Measurements from ENCODE around the gene ZNF160. TPM values are rescaled to one million over a fixed set of nuclear protein-coding genes. Genes with fewer than 3 reads are reported as not detected.
A peak's percentile ranks its signal among the peaks of the same experiment; 100 is the strongest.
"Not testable (repeated sequence)": the region's sequence is repeated elsewhere in the genome, so short reads cannot be mapped to it uniquely, and the experiment has no call there.

Gene ZNF160
- total RNA-seq, 1 donor from 2014 or later: 30.7 TPM

GRCh38 chr19:53045536-53045935 lies 57.7 kb downstream of the ZNF160 start:
- no peak overlapping the region for H3K4me3 Mint-ChIP-seq
- no peak for DNase-seq (ENCODE audit: extremely low spot score, unreplicated experiment)
- no peak for TF ChIP-seq CTCF (conservative IDR thresholded peaks at IDR 0.05)
- peak overlapping the region; percentile 45 for H3K27ac Mint-ChIP-seq
- H3K4me1 Mint-ChIP-seq (ENCODE audit: unreplicated experiment): peaks cover 4% of the 10 kb centered on the region
- peaks cover 4% of the 10 kb centered on the region for H3K27me3 Mint-ChIP-seq
- no peaks in the 10 kb centered on the region for H3K9me3 Mint-ChIP-seq
- no peaks in the 10 kb centered on the region for H3K36me3 Mint-ChIP-seq

GRCh38 chr19:53041366-53041765 lies 61.9 kb downstream of the ZNF160 start:
- TF ChIP-seq CTCF (conservative IDR thresholded peaks at IDR 0.05): no peak
- DNase-seq (ENCODE audit: extremely low spot score, unreplicated experiment): no peak
- H3K4me3 Mint-ChIP-seq: no peak overlapping the region
- no peak overlapping the region for H3K27ac Mint-ChIP-seq
- H3K4me1 Mint-ChIP-seq (ENCODE audit: unreplicated experiment): peaks cover 13% of the 10 kb centered on the region
- no peaks in the 10 kb centered on the region for H3K27me3 Mint-ChIP-seq
- no peaks in the 10 kb centered on the region for H3K36me3 Mint-ChIP-seq
- no peaks in the 10 kb centered on the region for H3K9me3 Mint-ChIP-seq

DNA sequence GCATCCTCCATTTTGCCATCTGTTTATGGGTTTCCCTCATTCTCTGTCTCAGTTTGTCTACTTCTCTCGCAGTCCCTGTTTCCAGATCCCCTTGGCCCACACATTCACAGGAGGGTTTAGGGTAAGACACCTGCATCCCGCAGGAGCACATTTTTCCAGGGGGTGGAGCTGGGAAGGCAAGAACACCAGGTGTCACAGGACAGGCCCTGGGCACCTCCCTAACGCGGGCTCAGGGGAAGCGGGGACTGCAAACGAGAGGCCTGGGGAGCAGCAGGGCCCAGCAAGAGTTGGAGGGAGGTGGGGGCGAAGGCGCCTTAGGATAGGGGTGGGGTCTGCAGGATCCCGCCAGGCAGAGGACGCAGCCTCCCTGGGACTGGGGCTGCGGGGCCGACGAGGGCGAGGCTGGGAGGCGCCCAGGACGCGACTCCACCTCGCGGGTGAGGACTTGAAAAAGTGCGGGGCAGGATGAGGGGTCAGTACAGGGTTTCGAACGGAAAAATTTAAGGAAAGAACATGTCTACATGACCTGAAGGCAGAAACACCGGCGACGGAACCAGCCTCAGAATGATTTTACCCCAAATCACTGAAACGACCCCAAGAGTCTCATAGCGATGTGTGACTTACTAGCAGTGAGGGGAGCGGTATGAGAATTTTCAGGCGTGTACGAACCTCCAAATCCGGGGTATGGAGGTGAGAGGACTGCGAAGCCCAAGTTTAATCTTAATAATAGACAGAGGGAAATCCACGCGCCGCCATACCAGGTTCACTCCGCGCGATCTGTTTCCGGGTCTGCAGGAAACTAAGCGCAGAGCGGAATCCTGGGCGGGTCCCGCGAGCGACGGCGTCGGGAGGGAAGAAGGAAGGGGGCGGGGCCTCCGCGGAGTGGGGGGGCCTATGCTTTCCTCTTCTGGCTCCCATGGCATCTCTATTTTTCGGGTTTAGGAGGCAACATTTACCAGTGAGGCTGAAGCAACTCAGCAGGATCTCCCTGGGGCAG lies 65.8 kb downstream of the ZNF160 start:
- Mint-ChIP-seq H3K27ac (peak overlapping the region; percentile 78), H3K4me1 (ENCODE audit: unreplicated experiment) (peaks cover 20% of the 10 kb centered on the region), H3K9me3 (no peaks in the 10 kb centered on the region), H3K36me3 (peaks cover 3% of the 10 kb centered on the region), H3K4me3 (peak overlapping the region; percentile 87), H3K27me3 (no peaks in the 10 kb centered on the region)
- no peak for TF ChIP-seq CTCF (conservative IDR thresholded peaks at IDR 0.05)
- no peak for DNase-seq (ENCODE audit: extremely low spot score, unreplicated experiment)

GRCh38 chr19:53034948-53035675 lies 68.1 kb downstream of the ZNF160 start:
- Mint-ChIP-seq H3K27ac (peak overlapping the region; percentile 91), H3K4me3 (peak overlapping the region; percentile 74)

DNA sequence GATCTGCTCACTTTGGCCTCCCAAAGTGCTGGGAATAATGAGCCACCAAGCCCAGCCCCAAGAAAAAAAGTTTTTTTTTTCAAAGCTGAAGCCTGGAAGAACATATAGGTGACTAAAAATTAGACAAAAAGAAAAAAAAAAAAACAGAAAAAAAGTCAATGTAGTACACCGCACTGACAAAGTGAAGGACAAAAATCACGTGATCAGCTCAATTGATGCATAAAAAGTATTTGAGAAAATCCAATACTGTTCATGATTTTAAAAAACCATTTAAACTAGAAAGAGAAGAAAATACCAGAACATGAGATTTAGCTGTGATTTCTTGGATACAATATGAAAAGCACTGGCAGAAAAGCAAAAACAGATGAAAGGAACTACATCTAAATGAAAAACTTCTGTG lies 69.2 kb downstream of the ZNF160 start:
- H3K27me3 Mint-ChIP-seq: no peaks in the 10 kb centered on the region
- DNase-seq (ENCODE audit: extremely low spot score, unreplicated experiment): no peak
- peaks cover 20% of the 10 kb centered on the region for H3K4me1 Mint-ChIP-seq (ENCODE audit: unreplicated experiment)
- no peak overlapping the region for H3K4me3 Mint-ChIP-seq
- H3K36me3 Mint-ChIP-seq: peaks cover 3% of the 10 kb centered on the region
- H3K27ac Mint-ChIP-seq: no peak overlapping the region
- H3K9me3 Mint-ChIP-seq: no peaks in the 10 kb centered on the region
- TF ChIP-seq CTCF (conservative IDR thresholded peaks at IDR 0.05): no peak

More at GRCh38 chr19:53034948-53035675, 68.1 kb downstream of the ZNF160 start:
- no peak for TF ChIP-seq CTCF (conservative IDR thresholded peaks at IDR 0.05)
- H3K4me1 Mint-ChIP-seq (ENCODE audit: unreplicated experiment): peaks cover 20% of the 10 kb centered on the region
- H3K27me3 Mint-ChIP-seq: no peaks in the 10 kb centered on the region
- DNase-seq (ENCODE audit: extremely low spot score, unreplicated experiment): no peak
- H3K36me3 Mint-ChIP-seq: peaks cover 3% of the 10 kb centered on the region
- H3K9me3 Mint-ChIP-seq: no peaks in the 10 kb centered on the region

- DNase-seq (ENCODE audit: extremely low spot score, unreplicated experiment); H3K9me3 Mint-ChIP-seq; H3K36me3 Mint-ChIP-seq; H3K27ac Mint-ChIP-seq; H3K4me3 Mint-ChIP-seq; H3K4me1 Mint-ChIP-seq (ENCODE audit: unreplicated experiment); H3K27me3 Mint-ChIP-seq: not testable (repeated sequence)
Measured at GRCh38 chr19:53028306-53028705, 74.9 kb downstream of the ZNF160 start.
